Uterus (tissue), 2 donors: ENCODE measurements around the gene CLEC19A.

Source experiments
- CTCF ChIP-seq, 4 experiments: fragments of 200-600 bp in 2 of 4; fragments of 450-650 bp in 2 of 4; sonication (generic) in 2 of 4; IDR thresholded peaks; one replicate each; pipeline ENCODE4 v1.5.1; 2016 to 2019; ENCODE audit warnings: antibody characterized with exemption in 4 of 4, mild to moderate bottlenecking in 2 of 4, moderate library complexity in 1 of 4
- POLR2A ChIP-seq, 2 donors: fragments of 450-650 bp; IDR thresholded peaks; one replicate each; pipeline ENCODE4 v1.6.1; 2016; ENCODE audit warnings: antibody characterized with exemption in 2 of 2, mild to moderate bottlenecking in 1 of 2, moderate library complexity in 1 of 2

GRCh38 chr16:19344224-19344801 is 58.8 kb downstream of the CLEC19A start:
- TF ChIP-seq CTCF (IDR thresholded peaks at IDR 0.05) (no peak), POLR2A (IDR thresholded peaks at IDR 0.05) (no peak)
